DND-41 (cell line): Measurements from ENCODE around the gene VPS37D.

Experiments
- ATAC-seq: fragments of 200-7000 bp; cut with Tn5 transposase; 3 replicates; pipeline ENCODE4 v1.9.1; 2021; ENCODE audit warnings: low read depth; ENCODE audit not compliant: insufficient read depth
- DNase-seq: peaks from one replicate; pipeline ENCODE4 v3.0.0-alpha.2; 2020
- H2AFZ ChIP-seq: 2 replicates; pipeline ENCODE4 v1.6.0; 2012; ENCODE audit warnings: low read depth, low read length
- H3K27ac ChIP-seq: 2 replicates; pipeline ENCODE4 v1.5.1; 2012; ENCODE audit warnings: low read length, inconsistent platforms
- H3K27me3 ChIP-seq: fragments of 200-600 bp; sonication (generic); 2 replicates; pipeline ENCODE4 v1.6.0; 2012; ENCODE audit warnings: low read length, mild to moderate bottlenecking, inconsistent platforms; ENCODE audit not compliant: insufficient read depth, poor library complexity
- H3K36me3 ChIP-seq: 2 replicates; pipeline ENCODE4 v1.5.1; 2012; ENCODE audit warnings: low read length, inconsistent platforms; ENCODE audit not compliant: insufficient read depth
- H3K4me1 ChIP-seq: 2 replicates; pipeline ENCODE4 v1.5.1; 2012; ENCODE audit warnings: mild to moderate bottlenecking, low read length; ENCODE audit not compliant: insufficient read depth
- H3K4me2 ChIP-seq: 2 replicates; pipeline ENCODE4 v1.6.0; 2012; ENCODE audit warnings: mild to moderate bottlenecking, moderate library complexity, low read length, inconsistent platforms; ENCODE audit not compliant: insufficient read depth
- H3K4me3 ChIP-seq, 2 experiments: fragments of 200-600 bp in 1 of 2; shearing (Covaris generic) in 1 of 2; 2 replicates each; pipeline ENCODE4 v1.5.1; 2012 to 2016; ENCODE audit warnings: inconsistent platforms in 2 of 2, low read length in 2 of 2, mild to moderate bottlenecking in 2 of 2, low read depth in 1 of 2, moderate library complexity in 1 of 2
- H3K79me2 ChIP-seq: 2 replicates; pipeline ENCODE4 v1.6.0; 2012; ENCODE audit warnings: low read length, inconsistent platforms; ENCODE audit not compliant: insufficient read depth
- H3K9ac ChIP-seq: 2 replicates; pipeline ENCODE4 v1.6.0; 2012; ENCODE audit warnings: low read depth, mild to moderate bottlenecking, inconsistent platforms, low read length, moderate library complexity
- H3K9me3 ChIP-seq: 2 replicates; pipeline ENCODE4 v1.5.1; 2012; ENCODE audit warnings: low read length, moderate library complexity, mild to moderate bottlenecking, inconsistent platforms; ENCODE audit not compliant: insufficient read depth, severe bottlenecking
- H4K20me1 ChIP-seq: 2 replicates; pipeline ENCODE4 v1.6.0; 2012; ENCODE audit warnings: low read length; ENCODE audit not compliant: insufficient read depth
- EZH2 ChIP-seq: IDR thresholded peaks from 3 replicates; pipeline ENCODE4 v1.6.1; 2012; ENCODE audit warnings: borderline replicate concordance, low read depth, mild to moderate bottlenecking, moderate library complexity, low read length, inconsistent platforms; ENCODE audit not compliant: severe bottlenecking
- TF ChIP-seq, protein P1 (sequence below): IDR thresholded peaks from 2 replicates; pipeline ENCODE4 v1.5.1; 2012; ENCODE audit warnings: borderline replicate concordance, low read length, moderate library complexity, mild to moderate bottlenecking; ENCODE audit not compliant: poor library complexity, severe bottlenecking; ENCODE audit errors: extremely low read depth

VPS37D gene

DNA sequence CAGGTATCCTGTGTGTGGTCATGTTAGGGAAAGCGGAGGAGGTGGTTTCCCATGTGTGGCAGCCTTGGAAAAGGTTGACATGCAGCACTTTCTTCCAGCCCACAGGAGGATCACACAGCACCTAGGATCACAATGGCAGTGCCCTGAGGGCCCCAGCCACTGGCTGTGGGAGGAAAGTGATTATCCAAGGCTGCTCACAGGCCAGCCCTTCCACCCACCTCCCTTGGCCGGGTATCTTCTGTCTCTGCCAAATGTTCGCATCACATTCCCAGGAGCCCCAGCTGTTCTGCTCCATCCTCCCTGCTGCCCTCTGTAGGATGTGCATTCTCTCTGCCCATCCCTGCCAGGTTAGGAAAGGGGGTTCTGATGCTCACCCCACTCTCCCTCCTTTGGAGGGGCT, 40.8 kb upstream of the VPS37D start:
- no peaks in the 10 kb centered on the region for H4K20me1 ChIP-seq
- no peak overlapping the region for H2AFZ ChIP-seq
- H3K36me3 ChIP-seq: no peaks in the 10 kb centered on the region
- H3K9me3 ChIP-seq: no peaks in the 10 kb centered on the region
- DNase-seq (no peak), ATAC-seq (no peak)
- H3K9ac ChIP-seq: no peak overlapping the region
- no peaks in the 10 kb centered on the region for H3K79me2 ChIP-seq
- no peak for TF ChIP-seq EZH2
- TF ChIP-seq, protein P1, sequence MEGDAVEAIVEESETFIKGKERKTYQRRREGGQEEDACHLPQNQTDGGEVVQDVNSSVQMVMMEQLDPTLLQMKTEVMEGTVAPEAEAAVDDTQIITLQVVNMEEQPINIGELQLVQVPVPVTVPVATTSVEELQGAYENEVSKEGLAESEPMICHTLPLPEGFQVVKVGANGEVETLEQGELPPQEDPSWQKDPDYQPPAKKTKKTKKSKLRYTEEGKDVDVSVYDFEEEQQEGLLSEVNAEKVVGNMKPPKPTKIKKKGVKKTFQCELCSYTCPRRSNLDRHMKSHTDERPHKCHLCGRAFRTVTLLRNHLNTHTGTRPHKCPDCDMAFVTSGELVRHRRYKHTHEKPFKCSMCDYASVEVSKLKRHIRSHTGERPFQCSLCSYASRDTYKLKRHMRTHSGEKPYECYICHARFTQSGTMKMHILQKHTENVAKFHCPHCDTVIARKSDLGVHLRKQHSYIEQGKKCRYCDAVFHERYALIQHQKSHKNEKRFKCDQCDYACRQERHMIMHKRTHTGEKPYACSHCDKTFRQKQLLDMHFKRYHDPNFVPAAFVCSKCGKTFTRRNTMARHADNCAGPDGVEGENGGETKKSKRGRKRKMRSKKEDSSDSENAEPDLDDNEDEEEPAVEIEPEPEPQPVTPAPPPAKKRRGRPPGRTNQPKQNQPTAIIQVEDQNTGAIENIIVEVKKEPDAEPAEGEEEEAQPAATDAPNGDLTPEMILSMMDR: no peak
- no peak overlapping the region for H3K4me2 ChIP-seq
- H3K4me3 ChIP-seq: no peak overlapping the region
- no peaks in the 10 kb centered on the region for H3K4me1 ChIP-seq
- H3K27ac ChIP-seq: no peak overlapping the region
- peaks cover 6% of the 10 kb centered on the region for H3K27me3 ChIP-seq

DNA sequence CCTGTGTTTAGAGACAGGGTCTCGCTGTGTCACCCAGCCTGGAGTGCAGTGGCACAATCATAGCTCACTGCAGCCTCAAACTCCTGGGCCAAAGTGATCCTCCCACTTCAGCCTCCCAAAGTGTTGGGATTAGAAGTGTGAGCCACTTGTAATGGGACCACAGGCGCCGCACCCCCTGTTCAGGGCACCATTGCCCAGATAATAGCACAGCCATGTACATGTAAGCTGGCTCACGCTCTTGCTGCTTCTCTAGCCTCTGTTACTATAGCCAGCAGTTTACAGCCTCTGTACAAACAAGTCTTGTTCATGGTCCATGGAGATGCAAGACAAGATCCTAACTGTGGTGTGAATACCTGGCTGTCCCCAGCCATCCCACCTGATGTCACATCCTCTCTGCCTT, 39.1 kb upstream of the VPS37D start:
- Histone ChIP-seq H3K36me3 (no peaks in the 10 kb centered on the region), H3K27ac (no peak overlapping the region), H3K4me1 (no peaks in the 10 kb centered on the region), H2AFZ (no peak overlapping the region), H3K4me3 (no peak overlapping the region), H3K79me2 (no peaks in the 10 kb centered on the region), H4K20me1 (no peaks in the 10 kb centered on the region), H3K4me2 (no peak overlapping the region), H3K9ac (no peak overlapping the region), H3K9me3 (no peaks in the 10 kb centered on the region), H3K27me3 (no peaks in the 10 kb centered on the region)
- no peak for DNase-seq
- TF ChIP-seq, protein P1: no peak
- TF ChIP-seq EZH2: no peak
- ATAC-seq: no peak

DNA sequence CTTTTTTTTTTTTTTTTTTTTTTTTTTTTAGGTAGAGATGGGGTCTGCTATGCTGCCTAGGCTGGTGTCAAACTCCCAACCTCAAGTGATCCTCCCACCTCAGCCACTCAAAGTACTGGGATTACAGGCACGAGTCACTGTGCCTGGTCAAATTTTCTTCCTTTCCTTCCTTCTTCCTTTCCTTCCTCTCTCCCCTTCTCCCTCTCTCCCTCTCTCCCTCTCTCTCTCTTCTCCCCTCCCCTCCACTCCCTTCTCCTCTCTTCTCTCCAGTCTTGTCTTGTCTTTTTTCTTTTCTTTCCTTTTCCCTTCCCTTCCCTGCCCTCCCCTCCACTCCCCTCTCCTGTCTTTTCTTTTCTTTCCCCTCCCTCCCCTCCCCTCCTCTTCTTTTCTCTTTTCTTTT, 36.1 kb upstream of the VPS37D start:
- Histone ChIP-seq H3K79me2 (no peaks in the 10 kb centered on the region), H3K4me2 (no peak overlapping the region), H3K36me3 (no peaks in the 10 kb centered on the region), H3K9ac (no peak overlapping the region), H2AFZ (no peak overlapping the region), H3K4me1 (no peaks in the 10 kb centered on the region), H3K9me3 (no peaks in the 10 kb centered on the region), H3K27ac (no peak overlapping the region), H4K20me1 (no peaks in the 10 kb centered on the region), H3K27me3 (no peaks in the 10 kb centered on the region), H3K4me3 (no peak overlapping the region)
- DNase-seq: no peak
- TF ChIP-seq, protein P1: no peak
- TF ChIP-seq EZH2: no peak
- ATAC-seq: no peak

DNA sequence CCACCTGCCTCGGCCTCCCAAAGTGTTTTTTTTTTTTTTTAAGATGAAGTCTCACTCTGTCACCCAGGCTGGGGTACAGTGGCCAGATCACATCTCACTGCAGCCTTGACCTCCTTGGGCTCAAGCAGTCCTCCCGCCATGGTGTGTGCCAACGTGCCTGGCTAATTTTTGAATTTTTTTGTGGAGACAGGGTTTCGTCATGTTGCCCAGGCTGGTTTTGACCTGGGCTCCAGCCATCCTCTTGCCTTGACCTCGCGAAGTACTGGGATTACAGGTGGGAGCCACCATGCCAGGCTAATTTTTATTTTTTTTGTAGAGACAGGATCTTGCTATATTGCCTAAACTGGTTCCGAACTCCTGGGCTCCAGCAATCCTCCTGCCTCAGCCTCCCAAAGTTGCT, 34.3 kb upstream of the VPS37D start:
- DNase-seq (no peak), ATAC-seq (no peak)
- Histone ChIP-seq H3K36me3 (no peaks in the 10 kb centered on the region), H3K79me2 (no peaks in the 10 kb centered on the region), H4K20me1 (no peaks in the 10 kb centered on the region), H3K4me3 (no peak overlapping the region), H3K4me2 (no peak overlapping the region), H3K4me1 (no peaks in the 10 kb centered on the region), H3K27me3 (no peaks in the 10 kb centered on the region), H3K27ac (no peak overlapping the region), H3K9ac (no peak overlapping the region), H3K9me3 (no peaks in the 10 kb centered on the region), H2AFZ (no peak overlapping the region)
- no peak for TF ChIP-seq EZH2
- TF ChIP-seq, protein P1: no peak
